NB4 (cell line): Measurements from ENCODE around the gene VPS39.

Experiments used
- CTCF ChIP-seq: IDR thresholded peaks from one replicate; pipeline ENCODE4 v1.5.1; 2012; ENCODE audit warnings: low read depth, low read length
- MYC ChIP-seq: IDR thresholded peaks from 2 replicates; pipeline ENCODE4 v1.6.1; 2011; ENCODE audit warnings: low read depth, low read length
- POLR2A ChIP-seq: IDR thresholded peaks from 2 replicates; pipeline ENCODE4 v1.6.1; 2011; ENCODE audit warnings: mild to moderate bottlenecking; ENCODE audit not compliant: insufficient read length; ENCODE audit errors: extremely low read depth

- TF ChIP-seq CTCF, result no peak
- no peak for TF ChIP-seq POLR2A
- TF ChIP-seq MYC, result no peak
Observed at GRCh38 chr15:42120285-42120684, 87.8 kb downstream of the VPS39 start.
